ENCODE measurements around the gene CASR. TPM values are rescaled to one million over a fixed set of nuclear protein-coding genes. Genes with fewer than 3 reads are reported as not detected.

The CASR gene
- total and polyA plus RNA-seq, 2 of the 4 experiments (the other 2 are of a cell fraction): not detected

DNA sequence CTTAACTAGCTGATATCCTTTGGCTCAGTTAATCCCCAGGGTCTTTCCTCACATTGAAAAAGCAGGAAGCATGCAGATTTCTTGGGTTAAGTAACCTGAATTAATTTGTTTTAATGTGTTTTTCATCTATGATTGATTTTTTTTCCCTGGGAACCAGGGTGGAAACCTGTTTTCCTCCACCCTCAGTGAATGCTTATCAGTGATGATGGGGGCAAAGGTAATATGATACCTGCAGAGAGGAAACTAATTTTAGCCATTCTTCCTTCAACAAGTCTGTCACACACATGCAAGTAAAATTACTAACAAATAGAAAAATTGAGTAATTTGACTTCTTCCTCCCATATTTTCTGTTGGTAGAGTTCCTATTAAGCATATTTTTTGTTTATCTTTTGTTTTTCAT lies 5.9 kb downstream of the CASR start:
- H4K8ac ChIP-seq (ENCODE audit: low read depth in 2 of 2, low read length in 2 of 2): no peak overlapping the region
- H4K20me1 ChIP-seq (ENCODE audit: insufficient read depth, low read length): no peaks in the 10 kb centered on the region
- no peaks in the 10 kb centered on the region for H3K4me1 ChIP-seq (ENCODE audit: control insufficient read depth, insufficient read depth, low read length)
- no peak overlapping the region for H2BK20ac ChIP-seq (ENCODE audit: low read depth, low read length)
- DNase-seq: no peak
- dilution Hi-C loops (cut with HindIII; ENCODE audit: low sequenced_read_pairs, unreplicated experiment): no loop called here
- in situ Hi-C loops (cut with MboI; ENCODE audit: low sequenced_read_pairs): no loop called here
- H2BK120ac ChIP-seq (ENCODE audit: low read depth, low read length): no peak overlapping the region
- no peak overlapping the region for H3K14ac ChIP-seq (replicated peaks; ENCODE audit: low read depth, low read length)
- H3K27me3 ChIP-seq (ENCODE audit: control insufficient read depth, insufficient read depth, low read length): peaks cover 14% of the 10 kb centered on the region
- H2AFZ ChIP-seq (replicated peaks; ENCODE audit: low read length, poor library complexity): no peak overlapping the region
- H3K18ac ChIP-seq (ENCODE audit: low read depth, low read length): no peak overlapping the region
- H2BK5ac ChIP-seq (ENCODE audit: low read depth, low read length, poor library complexity, severe bottlenecking): no peak overlapping the region
- H3K9me1 ChIP-seq (ENCODE audit: insufficient read depth, low read length): no peaks in the 10 kb centered on the region
- no peak overlapping the region for H3K56ac ChIP-seq (ENCODE audit: extremely low read depth, insufficient read depth, low read length)
- no peak overlapping the region for H2AK9ac ChIP-seq (replicated peaks; ENCODE audit: low read depth, low read length, poor library complexity)
- H3K9me3 ChIP-seq (ENCODE audit: control insufficient read depth, insufficient read depth, low read length): no peaks in the 10 kb centered on the region
- no peak overlapping the region for H4K5ac ChIP-seq (ENCODE audit: low read depth, low read length)
- no peaks in the 10 kb centered on the region for H3K36me3 ChIP-seq (ENCODE audit: control insufficient read depth, insufficient read depth, low read length)
- no peak overlapping the region for H3K27ac ChIP-seq (ENCODE audit: insufficient read depth, low read length)
- no peak overlapping the region for H3K4me3 ChIP-seq (ENCODE audit: insufficient read depth, low read depth, low read length)
- CTCF ChIA-PET: no interaction called here
- H3K4me2 ChIP-seq (ENCODE audit: low read depth, low read length): no peak overlapping the region
- H3K9ac ChIP-seq (ENCODE audit: low read depth, low read length): no peak overlapping the region
- H4K91ac ChIP-seq (ENCODE audit: insufficient read depth, low read depth, low read length): no peak overlapping the region
- H3K23ac ChIP-seq (ENCODE audit: low read depth, low read length): no peak overlapping the region
- no peaks in the 10 kb centered on the region for H3K79me1 ChIP-seq (ENCODE audit: low read depth in 1 of 2, low read length in 2 of 2)
- H2AK5ac ChIP-seq (ENCODE audit: low read depth, low read length): no peak overlapping the region
- no peak for ATAC-seq (ENCODE audit: low read depth)
- TF ChIP-seq, protein P1, sequence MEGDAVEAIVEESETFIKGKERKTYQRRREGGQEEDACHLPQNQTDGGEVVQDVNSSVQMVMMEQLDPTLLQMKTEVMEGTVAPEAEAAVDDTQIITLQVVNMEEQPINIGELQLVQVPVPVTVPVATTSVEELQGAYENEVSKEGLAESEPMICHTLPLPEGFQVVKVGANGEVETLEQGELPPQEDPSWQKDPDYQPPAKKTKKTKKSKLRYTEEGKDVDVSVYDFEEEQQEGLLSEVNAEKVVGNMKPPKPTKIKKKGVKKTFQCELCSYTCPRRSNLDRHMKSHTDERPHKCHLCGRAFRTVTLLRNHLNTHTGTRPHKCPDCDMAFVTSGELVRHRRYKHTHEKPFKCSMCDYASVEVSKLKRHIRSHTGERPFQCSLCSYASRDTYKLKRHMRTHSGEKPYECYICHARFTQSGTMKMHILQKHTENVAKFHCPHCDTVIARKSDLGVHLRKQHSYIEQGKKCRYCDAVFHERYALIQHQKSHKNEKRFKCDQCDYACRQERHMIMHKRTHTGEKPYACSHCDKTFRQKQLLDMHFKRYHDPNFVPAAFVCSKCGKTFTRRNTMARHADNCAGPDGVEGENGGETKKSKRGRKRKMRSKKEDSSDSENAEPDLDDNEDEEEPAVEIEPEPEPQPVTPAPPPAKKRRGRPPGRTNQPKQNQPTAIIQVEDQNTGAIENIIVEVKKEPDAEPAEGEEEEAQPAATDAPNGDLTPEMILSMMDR (conservative IDR thresholded peaks at IDR 0.05; ENCODE audit: low read depth, low read length): no peak
- TF ChIP-seq SMC3 (IDR thresholded peaks at IDR 0.05; ENCODE audit: low read depth, low read length) (no peak), RCOR1 (IDR thresholded peaks at IDR 0.05; ENCODE audit: insufficient replicate concordance, low read length) (no peak), NFE2L2 (IDR thresholded peaks at IDR 0.05; ENCODE audit: low read depth, low read length) (no peak), MAFK (IDR thresholded peaks at IDR 0.05; ENCODE audit: low read depth, low read length) (no peak), MXI1 (IDR thresholded peaks at IDR 0.05; ENCODE audit: borderline replicate concordance, low read depth, low read length) (no peak), CEBPB (IDR thresholded peaks at IDR 0.05; ENCODE audit: low read depth, low read length) (no peak), RFX5 (IDR thresholded peaks at IDR 0.05; ENCODE audit: low read depth, low read length) (no peak), BHLHE40 (IDR thresholded peaks at IDR 0.05; ENCODE audit: low read depth, low read length) (no peak), FOS (IDR thresholded peaks at IDR 0.05; ENCODE audit: low read depth, low read length) (no peak), POLR2A (IDR thresholded peaks at IDR 0.05; ENCODE audit: low read depth, low read length) (no peak), RAD21 (IDR thresholded peaks at IDR 0.05; ENCODE audit: low read length) (no peak), CHD1 (IDR thresholded peaks at IDR 0.05; ENCODE audit: low read depth, low read length) (no peak), MAZ (IDR thresholded peaks at IDR 0.05; ENCODE audit: borderline replicate concordance, low read depth, low read length) (no peak)
- TF ChIP-seq, protein P2, sequence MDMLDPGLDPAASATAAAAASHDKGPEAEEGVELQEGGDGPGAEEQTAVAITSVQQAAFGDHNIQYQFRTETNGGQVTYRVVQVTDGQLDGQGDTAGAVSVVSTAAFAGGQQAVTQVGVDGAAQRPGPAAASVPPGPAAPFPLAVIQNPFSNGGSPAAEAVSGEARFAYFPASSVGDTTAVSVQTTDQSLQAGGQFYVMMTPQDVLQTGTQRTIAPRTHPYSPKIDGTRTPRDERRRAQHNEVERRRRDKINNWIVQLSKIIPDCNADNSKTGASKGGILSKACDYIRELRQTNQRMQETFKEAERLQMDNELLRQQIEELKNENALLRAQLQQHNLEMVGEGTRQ (IDR thresholded peaks at IDR 0.05; ENCODE audit: low read depth, low read length): no peak
- TF ChIP-seq, protein P3, sequence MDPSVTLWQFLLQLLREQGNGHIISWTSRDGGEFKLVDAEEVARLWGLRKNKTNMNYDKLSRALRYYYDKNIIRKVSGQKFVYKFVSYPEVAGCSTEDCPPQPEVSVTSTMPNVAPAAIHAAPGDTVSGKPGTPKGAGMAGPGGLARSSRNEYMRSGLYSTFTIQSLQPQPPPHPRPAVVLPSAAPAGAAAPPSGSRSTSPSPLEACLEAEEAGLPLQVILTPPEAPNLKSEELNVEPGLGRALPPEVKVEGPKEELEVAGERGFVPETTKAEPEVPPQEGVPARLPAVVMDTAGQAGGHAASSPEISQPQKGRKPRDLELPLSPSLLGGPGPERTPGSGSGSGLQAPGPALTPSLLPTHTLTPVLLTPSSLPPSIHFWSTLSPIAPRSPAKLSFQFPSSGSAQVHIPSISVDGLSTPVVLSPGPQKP (IDR thresholded peaks at IDR 0.05; ENCODE audit: borderline replicate concordance, low read depth, low read length): no peak
- intact Hi-C loops (cut with micrococcal nuclease): no loop called here
- no peak overlapping the region for H3K4ac ChIP-seq (ENCODE audit: low read depth, low read length)
- H2BK15ac ChIP-seq (ENCODE audit: low read depth, low read length): no peak overlapping the region
- POLR2A ChIA-PET (ENCODE audit: unreplicated experiment): no interaction called here
- no TSS peak for BruUV-seq (replicated peaks)

All from IMR-90 (cell line).